HPDE6-E6E7 (cell line): ENCODE results near the gene LTBP3.

ENCODE experiments used
- DNase-seq: peaks from one replicate; pipeline ENCODE4 v3.0.0; 2011; ENCODE audit warnings: missing footprints; ENCODE audit errors: extremely low spot score

Gene LTBP3

GRCh38 chr11:65554057-65554818, 3.9 kb downstream of the LTBP3 start:
- DNase-seq = no peak

GRCh38 chr11:65553301-65554001, 4.7 kb downstream of the LTBP3 start:
- DNase-seq = no peak

- no peak for DNase-seq
These were observed 5.7 kb downstream of the LTBP3 start for GRCh38 chr11:65552388-65552951.

- no peak for DNase-seq
These were observed 6.4 kb downstream of the LTBP3 start for GRCh38 chr11:65551572-65552387.

GRCh38 chr11:65549096-65549495, 9.1 kb downstream of the LTBP3 start:
- DNase-seq = no peak

- no peak for DNase-seq
These were observed 9.8 kb downstream of the LTBP3 start for GRCh38 chr11:65548395-65548794.

- DNase-seq = no peak
These were observed 10.6 kb downstream of the LTBP3 start for GRCh38 chr11:65547446-65548125.

GRCh38 chr11:65546217-65546958, 11.8 kb downstream of the LTBP3 start:
- DNase-seq = no peak

- no peak for DNase-seq
These were observed 12.3 kb downstream of the LTBP3 start for GRCh38 chr11:65545853-65546216.

GRCh38 chr11:65542738-65543390, 15.3 kb downstream of the LTBP3 start:
- no peak for DNase-seq

GRCh38 chr11:65541093-65541982, 16.8 kb downstream of the LTBP3 start:
- peak; percentile 69 for DNase-seq

GRCh38 chr11:65540290-65541092, 17.7 kb downstream of the LTBP3 start:
- DNase-seq = peak; percentile 88

- peak; percentile 82 for DNase-seq
These were observed 18.3 kb downstream of the LTBP3 start for GRCh38 chr11:65539744-65540289.

GRCh38 chr11:65538915-65539743, 19.0 kb downstream of the LTBP3 start:
- DNase-seq = no peak

- no peak for DNase-seq
These were observed 19.8 kb downstream of the LTBP3 start for GRCh38 chr11:65538232-65538914.

GRCh38 chr11:65537620-65538231, 20.4 kb downstream of the LTBP3 start:
- no peak for DNase-seq
